H1 (cell line): Measurements from ENCODE around the gene COL6A5. TPM values are rescaled to one million over a fixed set of nuclear protein-coding genes. Genes with fewer than 3 reads are reported as not detected.

Source experiments
- CTCF ChIA-PET: fragments of 300-600 bp; sonication (Branson Sonifier 250); formaldehyde crosslinking; loops from one replicate; lab custom pipeline; 2021; ENCODE audit not compliant: partially characterized antibody; lab: Charles Lee
- POLR2A ChIA-PET: fragments of 300-600 bp; sonication (Branson Sonifier 250); formaldehyde crosslinking; loops from one replicate; lab custom pipeline; 2021; ENCODE audit warnings: inconsistent platforms; ENCODE audit not compliant: partially characterized antibody; lab: Charles Lee
- DNase-seq, 2 experiments: peaks; one replicate each; pipeline versions ENCODE4 v3.0.0 to v3.0.0-alpha.2; 2010 to 2022; ENCODE audit warnings: low spot score in 2 of 2, low read depth in 1 of 2, mixed read lengths in 1 of 2
- FAIRE-seq: peaks from 2 replicates; lab custom pipeline; 2011; peaks lifted over from hg19 to GRCh38; lab: Jason Lieb, UNC
- H2AFZ ChIP-seq: 2 replicates; pipeline ENCODE4 v1.8.1; 2012; ENCODE audit warnings: low read length, inconsistent platforms
- H2AK5ac ChIP-seq: 2 replicates; pipeline ENCODE4 v1.6.1; 2013; ENCODE audit warnings: low read depth, low read length
- H2BK120ac ChIP-seq: replicated peaks from 2 replicates; pipeline ENCODE3; 2013; ENCODE audit warnings: low read depth, low read length, inconsistent platforms
- H2BK12ac ChIP-seq: 2 replicates; pipeline ENCODE4 v1.6.1; 2013; ENCODE audit warnings: low read depth, low read length
- H2BK15ac ChIP-seq: 2 replicates; pipeline ENCODE4 v1.6.1; 2013; ENCODE audit warnings: low read length
- H2BK20ac ChIP-seq: 2 replicates; pipeline ENCODE4 v1.6.1; 2013; ENCODE audit warnings: low read length
- H2BK5ac ChIP-seq: 2 replicates; pipeline ENCODE4 v1.6.1; 2013; ENCODE audit warnings: low read depth, low read length
- H3K14ac ChIP-seq: 2 replicates; pipeline ENCODE4 v1.6.1; 2013; ENCODE audit warnings: inconsistent platforms; ENCODE audit not compliant: insufficient read length
- H3K18ac ChIP-seq: 2 replicates; pipeline ENCODE4 v1.6.1; 2013; ENCODE audit warnings: low read length; ENCODE audit errors: extremely low read depth
- H3K23ac ChIP-seq: 2 replicates; pipeline ENCODE4 v1.6.1; 2013; ENCODE audit warnings: inconsistent platforms; ENCODE audit not compliant: insufficient read length
- H3K23me2 ChIP-seq: 2 replicates; pipeline ENCODE4 v1.6.1; 2013; ENCODE audit warnings: low read depth, low read length
- H3K27ac ChIP-seq: 2 replicates; pipeline ENCODE4 v1.6.1; 2011; ENCODE audit warnings: low read depth, low read length, inconsistent platforms
- H3K27me3 ChIP-seq, 4 experiments: replicated peaks in 1 of 4; 1 replicate in 1 of 4; 2 replicates in 3 of 4; pipeline versions ENCODE4 v1.6.1 to v1.8.1; 2011 to 2013; ENCODE audit warnings: low read length in 3 of 4, mild to moderate bottlenecking in 3 of 4, inconsistent platforms in 2 of 4, mixed read lengths in 2 of 4, moderate library complexity in 1 of 4; ENCODE audit not compliant: control insufficient read depth in 3 of 4, insufficient read depth in 3 of 4; ENCODE audit errors: extremely low read depth in 1 of 4
- H3K36me3 ChIP-seq, 4 experiments: 2 replicates each; pipeline versions ENCODE4 v1.6.1 to v1.8.1; 2011 to 2013; ENCODE audit warnings: mild to moderate bottlenecking in 4 of 4, low read length in 3 of 4, moderate library complexity in 2 of 4, control low read depth in 1 of 4, inconsistent platforms in 1 of 4; ENCODE audit not compliant: insufficient read depth in 4 of 4, control insufficient read depth in 2 of 4
- H3K4ac ChIP-seq: replicated peaks from 2 replicates; pipeline ENCODE3; 2013; ENCODE audit warnings: low read length, low read depth, mixed read lengths, inconsistent platforms; ENCODE audit not compliant: insufficient read length
- H3K4me1 ChIP-seq, 4 experiments: replicated peaks in 1 of 4; 1 replicate in 1 of 4; 2 replicates in 3 of 4; pipeline versions ENCODE4 v1.6.1 to v1.8.1; 2011 to 2013; ENCODE audit warnings: low read length in 3 of 4, inconsistent platforms in 2 of 4, mixed read lengths in 1 of 4; ENCODE audit not compliant: insufficient read depth in 4 of 4, control insufficient read depth in 3 of 4
- H3K4me2 ChIP-seq, 2 experiments: 2 replicates each; pipeline versions ENCODE4 v1.6.1 to v1.8.1; 2011 to 2013; ENCODE audit warnings: low read depth in 2 of 2, low read length in 2 of 2, control low read depth in 1 of 2, inconsistent platforms in 1 of 2, mild to moderate bottlenecking in 1 of 2; ENCODE audit not compliant: insufficient read depth in 1 of 2
- H3K4me3 ChIP-seq, 4 experiments: fragments of 200-600, 300-600 bp in 1 of 4; sonication (generic), shearing (Covaris generic), sonication (Bioruptor Twin) in 1 of 4; 2 replicates each; pipeline versions ENCODE4 v1.5.1 to v1.8.1; 2011 to 2016; ENCODE audit warnings: low read length in 4 of 4, low read depth in 3 of 4, control low read depth in 2 of 4, inconsistent platforms in 2 of 4, mild to moderate bottlenecking in 2 of 4, mixed read lengths in 1 of 4, moderate library complexity in 1 of 4; ENCODE audit not compliant: insufficient read depth in 2 of 4; ENCODE audit errors: extremely low read depth in 1 of 4
- H3K56ac ChIP-seq: replicated peaks from 2 replicates; pipeline ENCODE3; 2013; ENCODE audit warnings: low read depth, mild to moderate bottlenecking, mixed read lengths, low read length, inconsistent platforms; ENCODE audit not compliant: insufficient read length
- H3K79me1 ChIP-seq: 2 replicates; pipeline ENCODE4 v1.6.1; 2013; ENCODE audit warnings: low read depth, low read length, control low read depth
- H3K79me2 ChIP-seq, 2 experiments: 2 replicates each; pipeline versions ENCODE4 v1.6.1 to v1.8.1; 2012 to 2013; ENCODE audit warnings: low read length in 2 of 2, mild to moderate bottlenecking in 2 of 2, inconsistent platforms in 1 of 2; ENCODE audit not compliant: insufficient read depth in 2 of 2, control insufficient read depth in 1 of 2
- H3K9ac ChIP-seq, 4 experiments: replicated peaks in 1 of 4; 1 replicate in 1 of 4; 2 replicates in 3 of 4; pipeline versions ENCODE4 v1.6.1 to v1.8.1; 2011 to 2013; ENCODE audit warnings: low read depth in 3 of 4, low read length in 3 of 4, control low read depth in 2 of 4, mild to moderate bottlenecking in 2 of 4, moderate library complexity in 2 of 4, inconsistent platforms in 1 of 4; ENCODE audit errors: extremely low read depth in 1 of 4
- H3K9me3 ChIP-seq, 2 experiments: 2 replicates each; pipeline versions ENCODE4 v1.6.1 to v1.8.1; 2012 to 2013; ENCODE audit warnings: mild to moderate bottlenecking in 2 of 2, moderate library complexity in 2 of 2, control low read depth in 1 of 2, inconsistent platforms in 1 of 2, low read depth in 1 of 2, low read length in 1 of 2, mixed read lengths in 1 of 2; ENCODE audit not compliant: insufficient read depth in 2 of 2
- H4K20me1 ChIP-seq, 2 experiments: replicated peaks in 1 of 2; 2 replicates each; pipeline versions ENCODE3 to v1.8.1; 2011 to 2013; ENCODE audit warnings: inconsistent platforms in 2 of 2, low read length in 2 of 2, mild to moderate bottlenecking in 1 of 2; ENCODE audit not compliant: insufficient read depth in 2 of 2, control insufficient read depth in 1 of 2
- H4K5ac ChIP-seq: 2 replicates; pipeline ENCODE4 v1.6.1; 2013; ENCODE audit warnings: low read length, low read depth, mixed read lengths, inconsistent platforms; ENCODE audit not compliant: insufficient read length
- H4K8ac ChIP-seq: 2 replicates; pipeline ENCODE4 v1.8.0; 2013; ENCODE audit warnings: mild to moderate bottlenecking, moderate library complexity, low read length, inconsistent platforms; ENCODE audit not compliant: insufficient read depth; ENCODE audit errors: extremely low read depth
- H4K91ac ChIP-seq: replicated peaks from 2 replicates; pipeline ENCODE3; 2013; ENCODE audit warnings: low read length, mixed read lengths, inconsistent platforms; ENCODE audit not compliant: insufficient read length
- ASH2L ChIP-seq: fragments of 200-600, 300-600 bp; sonication (generic); IDR thresholded peaks from one replicate; pipeline ENCODE4 v1.7.1; 2017; ENCODE audit warnings: low read length
- HDAC2 ChIP-seq, 2 experiments: fragments of 300-600 bp in 1 of 2; sonication (generic) in 1 of 2; IDR thresholded peaks; 2 replicates each; pipeline ENCODE4 v1.6.1; 2011 to 2012; ENCODE audit warnings: low read depth in 2 of 2, low read length in 2 of 2, mild to moderate bottlenecking in 2 of 2, moderate library complexity in 2 of 2, borderline replicate concordance in 1 of 2, inconsistent platforms in 1 of 2
- RAD21 ChIP-seq, 2 experiments: IDR thresholded peaks in 1 of 2; conservative IDR thresholded peaks in 1 of 2; 2 replicates each; pipeline ENCODE4 v1.6.1; 2011; ENCODE audit warnings: low read depth in 2 of 2, low read length in 2 of 2, improper control_type of control experiment in 1 of 2, inconsistent platforms in 1 of 2, mild to moderate bottlenecking in 1 of 2, moderate library complexity in 1 of 2
- RBBP5 ChIP-seq: IDR thresholded peaks from 2 replicates; pipeline ENCODE4 v1.7.1; 2012; ENCODE audit warnings: low read depth, mild to moderate bottlenecking, inconsistent platforms, low read length, moderate library complexity, borderline replicate concordance
- RNF2 ChIP-seq: fragments of 200-900, 300-1000 bp; sonication (generic); IDR thresholded peaks from 2 replicates; pipeline ENCODE4 v1.7.1; 2016; ENCODE audit warnings: borderline replicate concordance, low read depth, mild to moderate bottlenecking, antibody characterized with exemption, low read length; ENCODE audit not compliant: poor library complexity, severe bottlenecking; ENCODE audit errors: missing control alignments
- SIRT6 ChIP-seq: IDR thresholded peaks from one replicate; pipeline ENCODE4 v1.7.1; 2012; ENCODE audit warnings: low read length, inconsistent platforms
- TEAD4 ChIP-seq: IDR thresholded peaks from 2 replicates; pipeline ENCODE4 v1.6.1; 2012; ENCODE audit warnings: low read depth, low read length, inconsistent platforms, mixed read lengths
- YY1 ChIP-seq: IDR thresholded peaks from 2 replicates; pipeline ENCODE4 v1.6.1; 2011; ENCODE audit warnings: low read depth, mild to moderate bottlenecking, low read length
- WGBS, 2 experiments: shearing (Covaris generic) in 1 of 2; methylation state at CpG; one replicate each; pipeline versions ENCODE4 v1.1.6 to v1.1.7; 2013 to 2015; ENCODE audit warnings: low lambda C conversion rate in 2 of 2, mixed read lengths in 2 of 2, inconsistent platforms in 1 of 2, low coverage in 1 of 2, missing lambda C conversion rate in 1 of 2; ENCODE audit not compliant: insufficient replicate concordance in 2 of 2, insufficient coverage in 1 of 2, insufficient read length in 1 of 2; ENCODE audit errors: extremely low coverage in 1 of 2, missing lambda C conversion rate in 1 of 2; 5-methylcytosine and 5-hydroxymethylcytosine counted together
- polyA plus RNA-seq, 7 experiments: library from polyadenylated mRNA; depleted of rRNA in 3 of 7; stranded (reverse) in 5 of 7; unstranded in 2 of 7; fragments of >200 nt in 5 of 7; fragments of 200-250 nt in 2 of 7; gene quantifications; 1 replicate in 5 of 7; 2 replicates in 1 of 7; 4 replicates in 1 of 7; pipeline versions ENCODE4 v1.2.1 to v1.2.3, GENCODE V29; 2011 to 2013; ENCODE audit warnings: missing spikeins in 2 of 7, mixed read lengths in 2 of 7
- total RNA-seq: library from RNA; stranded (reverse); fragmentation: NEBNext Ultra II Directional; extraction: Animal tissue kit (Norgen Biotek cat#: 25700); gene quantifications from 2 replicates; pipeline ENCODE4 v1.2.1, GENCODE V29; 2021
- TF ChIP-seq, protein P1 (sequence below), 3 experiments: IDR thresholded peaks; 1 replicate in 2 of 3; 2 replicates in 1 of 3; pipeline versions ENCODE4 v1.5.1 to v1.6.1; 2011; ENCODE audit warnings: low read length in 3 of 3, mild to moderate bottlenecking in 3 of 3, inconsistent platforms in 2 of 3, low read depth in 1 of 3, moderate library complexity in 1 of 3; ENCODE audit not compliant: insufficient read depth in 1 of 3; ENCODE audit errors: control extremely low read depth in 1 of 3

COL6A5 gene
- total and polyA plus RNA-seq, 2 of the 8 experiments (the other 6 are each of a cell fraction or from before 2014, with no cell fraction given) = 0.05 to 0.06 TPM

DNA sequence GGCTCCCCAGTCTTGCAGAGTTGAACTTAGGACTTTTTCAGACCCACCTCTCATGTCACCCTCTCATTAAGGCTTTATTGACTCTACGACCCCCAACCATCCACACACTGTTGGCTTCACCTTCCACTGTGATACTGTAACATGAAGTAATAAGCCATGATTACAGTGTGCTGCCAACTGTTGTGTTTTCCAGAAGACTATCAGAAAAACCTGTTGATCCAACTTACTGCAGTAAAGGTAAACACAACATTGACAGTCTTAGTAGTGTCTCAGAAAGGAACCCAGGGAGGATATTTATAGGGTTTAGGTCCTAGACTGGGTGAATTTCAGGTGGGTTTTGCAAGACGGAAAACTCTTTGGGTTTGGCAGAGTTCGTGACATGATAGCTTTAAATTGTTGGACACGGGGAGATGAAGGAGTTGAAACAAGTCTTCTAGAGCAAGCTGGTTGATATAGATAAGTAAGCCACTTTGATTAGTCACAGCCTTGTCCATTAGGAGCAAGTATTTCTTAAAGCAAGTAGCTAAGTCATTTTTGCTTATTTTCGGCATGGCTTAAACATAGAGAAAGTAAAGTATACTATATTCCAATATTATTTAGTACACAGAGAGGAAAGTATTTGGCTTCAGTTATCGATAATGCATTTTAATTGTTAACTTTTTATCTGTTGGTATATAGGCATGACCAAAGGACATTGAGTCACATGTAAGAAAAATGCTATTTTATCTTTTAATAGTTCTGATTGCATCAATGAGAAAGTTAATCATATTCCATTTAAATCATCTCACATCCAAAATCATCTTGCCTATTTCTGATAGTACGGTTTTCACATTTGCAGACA lies 2.4 kb upstream of the COL6A5 start:
- no peak for TF ChIP-seq RNF2
- no peak for TF ChIP-seq ASH2L
- TF ChIP-seq YY1 = no peak
- no peak for TF ChIP-seq HDAC2 (IDR thresholded peaks at IDR 0.05; ENCODE audit: borderline replicate concordance in 1 of 2, low read depth in 2 of 2, low read length in 2 of 2)
- TF ChIP-seq SIRT6 = no peak
- TF ChIP-seq TEAD4 = no peak
- TF ChIP-seq, protein P1, sequence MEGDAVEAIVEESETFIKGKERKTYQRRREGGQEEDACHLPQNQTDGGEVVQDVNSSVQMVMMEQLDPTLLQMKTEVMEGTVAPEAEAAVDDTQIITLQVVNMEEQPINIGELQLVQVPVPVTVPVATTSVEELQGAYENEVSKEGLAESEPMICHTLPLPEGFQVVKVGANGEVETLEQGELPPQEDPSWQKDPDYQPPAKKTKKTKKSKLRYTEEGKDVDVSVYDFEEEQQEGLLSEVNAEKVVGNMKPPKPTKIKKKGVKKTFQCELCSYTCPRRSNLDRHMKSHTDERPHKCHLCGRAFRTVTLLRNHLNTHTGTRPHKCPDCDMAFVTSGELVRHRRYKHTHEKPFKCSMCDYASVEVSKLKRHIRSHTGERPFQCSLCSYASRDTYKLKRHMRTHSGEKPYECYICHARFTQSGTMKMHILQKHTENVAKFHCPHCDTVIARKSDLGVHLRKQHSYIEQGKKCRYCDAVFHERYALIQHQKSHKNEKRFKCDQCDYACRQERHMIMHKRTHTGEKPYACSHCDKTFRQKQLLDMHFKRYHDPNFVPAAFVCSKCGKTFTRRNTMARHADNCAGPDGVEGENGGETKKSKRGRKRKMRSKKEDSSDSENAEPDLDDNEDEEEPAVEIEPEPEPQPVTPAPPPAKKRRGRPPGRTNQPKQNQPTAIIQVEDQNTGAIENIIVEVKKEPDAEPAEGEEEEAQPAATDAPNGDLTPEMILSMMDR (IDR thresholded peaks at IDR 0.05; ENCODE audit: control extremely low read depth in 1 of 3, insufficient read depth in 1 of 3, low read depth in 1 of 3, low read length in 3 of 3) = no peak
- TF ChIP-seq RAD21 (IDR thresholded peaks at IDR 0.05 in 1 of 2, conservative IDR thresholded peaks at IDR 0.05 in 1 of 2; ENCODE audit: low read depth in 2 of 2, low read length in 2 of 2) = no peak
- no peak for TF ChIP-seq RBBP5
- Histone ChIP-seq H3K14ac (no peak overlapping the region), H4K8ac (no peak overlapping the region), H3K79me1 (no peaks in the 10 kb centered on the region), H3K4me2 (no peak overlapping the region), H3K56ac (no peak overlapping the region), H4K20me1 (no peaks in the 10 kb centered on the region), H3K9me3 (no peaks in the 10 kb centered on the region), H4K5ac (no peak overlapping the region), H3K4me1 (peaks cover 0 to 5% (median 2%) of the 10 kb centered on the region in 4 experiments; a peak in 3 of 7 replicates), H3K79me2 (no peaks in the 10 kb centered on the region), H3K27ac (no peak overlapping the region), H3K4me3 (no peak overlapping the region), H2BK120ac (no peak overlapping the region), H3K18ac (no peak overlapping the region), H2AFZ (no peak overlapping the region), H3K4ac (no peak overlapping the region), H2BK20ac (no peak overlapping the region), H2BK12ac (no peak overlapping the region), H2BK15ac (no peak overlapping the region), H2AK5ac (no peak overlapping the region), H3K9ac (no peak overlapping the region), H4K91ac (no peak overlapping the region), H3K27me3 (peaks cover 3 to 24% (median 21%) of the 10 kb centered on the region in 4 experiments), H3K36me3 (no peaks in the 10 kb centered on the region), H2BK5ac (no peak overlapping the region), H3K23ac (no peak overlapping the region), H3K23me2 (no peaks in the 10 kb centered on the region)
- CTCF ChIA-PET = no interaction called here
- FAIRE-seq (no peak), DNase-seq (no peak)
- 77% methylated on average over 7 of the region's 7 CpGs; no CpG with 5 or more reads in 1 of the 2 experiments for WGBS, 2 experiments
- POLR2A ChIA-PET = no interaction called here
